A673 (cell line): ENCODE measurements around the gene ANKK1. TPM values are rescaled to one million over a fixed set of nuclear protein-coding genes. Genes with fewer than 3 reads are reported as not detected.

ENCODE experiments used
- BruUV-seq: library from RNA; stranded (reverse); fragments of 400-500 nt; replicated peaks from 2 replicates; lab custom pipeline; 2021; lab: Mats Ljungman, UMichigan
- CTCF ChIA-PET: fragments of 300-600 bp; sonication (Branson Sonifier 250); formaldehyde crosslinking; loops from one replicate; lab custom pipeline; 2022; ENCODE audit warnings: antibody characterized with exemption; lab: Charles Lee
- POLR2A ChIA-PET: fragments of 300-600 bp; sonication (Branson Sonifier 250); formaldehyde crosslinking; loops from one replicate; lab custom pipeline; 2022; ENCODE audit warnings: antibody characterized with exemption; ENCODE audit not compliant: low non-redundant PET; lab: Charles Lee
- DNase-seq: peaks from one replicate; pipeline ENCODE4 v3.0.0-alpha.2; 2015; ENCODE audit warnings: low spot score
- H3K27ac ChIP-seq: fragments of 200-600 bp; sonication (generic); 2 replicates; pipeline ENCODE4 v1.5.1; 2016; ENCODE audit warnings: mixed run types, low read depth, mild to moderate bottlenecking, mixed read lengths, antibody characterized with exemption, low read length; ENCODE audit not compliant: poor library complexity, severe bottlenecking
- H3K27me3 ChIP-seq: fragments of 200-600 bp; sonication (generic); replicated peaks from 2 replicates; pipeline ENCODE4 v1.6.1; 2017; ENCODE audit warnings: mixed run types, low read depth, mild to moderate bottlenecking, mixed read lengths, antibody characterized with exemption, low read length; ENCODE audit not compliant: insufficient read depth, poor library complexity
- H3K36me3 ChIP-seq: fragments of 200-600 bp; sonication (generic); 2 replicates; pipeline ENCODE4 v1.6.1; 2016; ENCODE audit warnings: mixed run types, mild to moderate bottlenecking, mixed read lengths, antibody characterized with exemption, low read length; ENCODE audit not compliant: insufficient read depth, poor library complexity, severe bottlenecking
- H3K4me1 ChIP-seq: fragments of 200-600 bp; sonication (generic); 2 replicates; pipeline ENCODE4 v1.6.1; 2017; ENCODE audit warnings: mixed run types, mild to moderate bottlenecking, mixed read lengths, antibody characterized with exemption, low read length; ENCODE audit not compliant: insufficient read depth, poor library complexity, severe bottlenecking
- H3K4me3 ChIP-seq: fragments of 200-600 bp; sonication (generic); 2 replicates; pipeline ENCODE4 v1.5.1; 2016; ENCODE audit warnings: low read depth, mixed run types, mild to moderate bottlenecking, mixed read lengths, low read length; ENCODE audit not compliant: poor library complexity, severe bottlenecking
- H3K9me3 ChIP-seq: fragments of 200-600 bp; sonication (generic); 2 replicates; pipeline ENCODE4 v1.6.1; 2016; ENCODE audit warnings: mixed run types, low read depth, mild to moderate bottlenecking, mixed read lengths, antibody characterized with exemption, low read length; ENCODE audit not compliant: poor library complexity, severe bottlenecking
- CTCF ChIP-seq: fragments of 300-800, 200-600 bp; sonication (generic); conservative IDR thresholded peaks from 2 replicates; pipeline ENCODE4 v1.5.1; 2017; ENCODE audit warnings: low read depth, mild to moderate bottlenecking, antibody characterized with exemption, low read length, moderate library complexity, mixed read lengths
- EZH2 ChIP-seq: fragments of 200-600 bp; sonication (generic); IDR thresholded peaks from 2 replicates; pipeline ENCODE4 v1.6.1; 2017; ENCODE audit warnings: borderline replicate concordance, low read depth, mild to moderate bottlenecking, mixed read lengths, antibody characterized with exemption, low read length; ENCODE audit not compliant: poor library complexity, severe bottlenecking
- intact Hi-C: fragments of 100-400 bp; cut with micrococcal nuclease; formaldehyde crosslinking; loops from one replicate; pipeline ENCODE4 v1.10.0; 2022; ENCODE audit not compliant: unreplicated experiment
- total RNA-seq: library from RNA; stranded (reverse); gene quantifications from 2 replicates; pipeline ENCODE4 v1.2.3, GENCODE V29; 2021

ANKK1 gene
- total RNA-seq, 1 experiment from 2014 or later, result 0.43 TPM

GRCh38 chr11:113392236-113392921 lies 4.8 kb downstream of the ANKK1 start:
- peaks cover 6% of the 10 kb centered on the region for H3K4me1 ChIP-seq
- POLR2A ChIA-PET, result no interaction called here
- intact Hi-C loops, result no loop called here
- no peak overlapping the region for H3K4me3 ChIP-seq
- H3K36me3 ChIP-seq, result no peaks in the 10 kb centered on the region
- BruUV-seq, result no TSS peak
- TF ChIP-seq CTCF, result no peak
- H3K27ac ChIP-seq, result no peak overlapping the region
- no peak for DNase-seq
- CTCF ChIA-PET, result no interaction called here
- no peaks in the 10 kb centered on the region for H3K9me3 ChIP-seq
- no peaks in the 10 kb centered on the region for H3K27me3 ChIP-seq

GRCh38 chr11:113393501-113393985 lies 6.0 kb downstream of the ANKK1 start:
- H3K9me3 ChIP-seq, result no peaks in the 10 kb centered on the region
- no peaks in the 10 kb centered on the region for H3K27me3 ChIP-seq
- TF ChIP-seq CTCF (no peak), EZH2 (no peak)
- DNase-seq, result no peak
- H3K4me1 ChIP-seq, result peaks cover 6% of the 10 kb centered on the region
- ChIA-PET POLR2A (no interaction called here), CTCF (no interaction called here)
- no peaks in the 10 kb centered on the region for H3K36me3 ChIP-seq
- intact Hi-C loops, result no loop called here
- BruUV-seq, result no TSS peak
- no peak overlapping the region for H3K4me3 ChIP-seq
- no peak overlapping the region for H3K27ac ChIP-seq

- H3K27me3 ChIP-seq, result no peaks in the 10 kb centered on the region
- H3K27ac ChIP-seq, result no peak overlapping the region
- DNase-seq, result no peak
- H3K4me1 ChIP-seq, result no peaks in the 10 kb centered on the region
- TF ChIP-seq EZH2 (no peak), CTCF (no peak)
- H3K4me3 ChIP-seq, result no peak overlapping the region
- ChIA-PET POLR2A (no interaction called here), CTCF (no interaction called here)
- no peaks in the 10 kb centered on the region for H3K36me3 ChIP-seq
- H3K9me3 ChIP-seq, result no peaks in the 10 kb centered on the region
- intact Hi-C loops, result no loop called here
- BruUV-seq, result no TSS peak
Observed at GRCh38 chr11:113394919-113395318, 7.3 kb downstream of the ANKK1 start.
